Measurements from ENCODE around the gene PHTF1.

PHTF1 gene

GRCh38 chr1:113800487-113800886, 41.2 kb upstream of the PHTF1 start:
- TF ChIP-seq, protein P1, sequence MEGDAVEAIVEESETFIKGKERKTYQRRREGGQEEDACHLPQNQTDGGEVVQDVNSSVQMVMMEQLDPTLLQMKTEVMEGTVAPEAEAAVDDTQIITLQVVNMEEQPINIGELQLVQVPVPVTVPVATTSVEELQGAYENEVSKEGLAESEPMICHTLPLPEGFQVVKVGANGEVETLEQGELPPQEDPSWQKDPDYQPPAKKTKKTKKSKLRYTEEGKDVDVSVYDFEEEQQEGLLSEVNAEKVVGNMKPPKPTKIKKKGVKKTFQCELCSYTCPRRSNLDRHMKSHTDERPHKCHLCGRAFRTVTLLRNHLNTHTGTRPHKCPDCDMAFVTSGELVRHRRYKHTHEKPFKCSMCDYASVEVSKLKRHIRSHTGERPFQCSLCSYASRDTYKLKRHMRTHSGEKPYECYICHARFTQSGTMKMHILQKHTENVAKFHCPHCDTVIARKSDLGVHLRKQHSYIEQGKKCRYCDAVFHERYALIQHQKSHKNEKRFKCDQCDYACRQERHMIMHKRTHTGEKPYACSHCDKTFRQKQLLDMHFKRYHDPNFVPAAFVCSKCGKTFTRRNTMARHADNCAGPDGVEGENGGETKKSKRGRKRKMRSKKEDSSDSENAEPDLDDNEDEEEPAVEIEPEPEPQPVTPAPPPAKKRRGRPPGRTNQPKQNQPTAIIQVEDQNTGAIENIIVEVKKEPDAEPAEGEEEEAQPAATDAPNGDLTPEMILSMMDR (IDR thresholded peaks at IDR 0.05; ENCODE audit: extremely low read depth, insufficient read depth, missing control alignments) = no peak
- in situ Hi-C loops (cut with MboI; ENCODE audit: low pct_unique_long_range_greater_than_20kb, low sequenced_read_pairs, unreplicated experiment) = no loop called here
- no peak for DNase-seq (ENCODE audit: low spot score)

- in situ Hi-C loops (cut with MboI; ENCODE audit: low pct_unique_long_range_greater_than_20kb, low sequenced_read_pairs, unreplicated experiment) = no loop called here
- DNase-seq (ENCODE audit: low spot score) = no peak
- TF ChIP-seq, protein P1 (IDR thresholded peaks at IDR 0.05; ENCODE audit: extremely low read depth, insufficient read depth, missing control alignments) = no peak
Measured at GRCh38 chr1:113797472-113797871, 38.2 kb upstream of the PHTF1 start.

GRCh38 chr1:113793878-113794834, 34.9 kb upstream of the PHTF1 start:
- TF ChIP-seq, protein P1 (IDR thresholded peaks at IDR 0.05; ENCODE audit: extremely low read depth, insufficient read depth, missing control alignments) = no peak
- no peak for DNase-seq (ENCODE audit: low spot score)
- in situ Hi-C loops (cut with MboI; ENCODE audit: low pct_unique_long_range_greater_than_20kb, low sequenced_read_pairs, unreplicated experiment) = no loop called here

- no peak for DNase-seq (ENCODE audit: low spot score)
- TF ChIP-seq, protein P1 (IDR thresholded peaks at IDR 0.05; ENCODE audit: extremely low read depth, insufficient read depth, missing control alignments) = no peak
- in situ Hi-C loops (cut with MboI; ENCODE audit: low pct_unique_long_range_greater_than_20kb, low sequenced_read_pairs, unreplicated experiment) = no loop called here
Measured at GRCh38 chr1:113792986-113793385, 33.7 kb upstream of the PHTF1 start.

- in situ Hi-C loops (cut with MboI; ENCODE audit: low pct_unique_long_range_greater_than_20kb, low sequenced_read_pairs, unreplicated experiment) = no loop called here
- TF ChIP-seq, protein P1 (IDR thresholded peaks at IDR 0.05; ENCODE audit: extremely low read depth, insufficient read depth, missing control alignments) = no peak
- DNase-seq (ENCODE audit: low spot score) = no peak
Measured at GRCh38 chr1:113792471-113792870, 33.2 kb upstream of the PHTF1 start.

DNA sequence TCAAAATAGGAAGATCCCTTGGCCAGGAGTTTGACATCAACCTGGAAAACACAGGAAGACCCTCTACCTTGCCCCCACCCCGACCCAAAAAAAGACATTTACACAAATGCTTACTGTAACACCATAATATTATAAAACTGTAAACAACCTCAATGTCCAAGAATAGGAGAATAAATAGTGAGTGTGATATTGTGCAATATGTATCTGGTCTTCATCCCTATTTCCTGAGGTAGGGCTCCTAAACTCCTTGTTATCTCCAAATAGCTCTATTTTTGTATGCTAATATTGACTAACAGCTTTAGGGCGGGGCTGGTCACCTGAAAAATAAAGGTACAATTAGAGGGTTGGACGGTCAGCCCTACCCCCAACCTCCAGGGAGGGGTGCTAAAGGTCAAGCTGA, 29.5 kb upstream of the PHTF1 start:
- DNase-seq (ENCODE audit: low spot score) = no peak
- in situ Hi-C loops (cut with MboI; ENCODE audit: low pct_unique_long_range_greater_than_20kb, low sequenced_read_pairs, unreplicated experiment) = no loop called here
- TF ChIP-seq, protein P1 (IDR thresholded peaks at IDR 0.05; ENCODE audit: extremely low read depth, insufficient read depth, missing control alignments) = no peak
